GM19240 (cell line): Measurements from ENCODE around the gene LCE3A.
A peak's percentile ranks its signal among the peaks of the same experiment; 100 is the strongest.
"Not testable (repeated sequence)": the region's sequence is repeated elsewhere in the genome, so short reads cannot be mapped to it uniquely, and the experiment has no call there.

ENCODE experiments used
- DNase-seq: peaks from one replicate; pipeline ENCODE4 v3.0.0; 2011; ENCODE audit warnings: low spot score; ENCODE audit not compliant: insufficient read length

Gene LCE3A

DNA sequence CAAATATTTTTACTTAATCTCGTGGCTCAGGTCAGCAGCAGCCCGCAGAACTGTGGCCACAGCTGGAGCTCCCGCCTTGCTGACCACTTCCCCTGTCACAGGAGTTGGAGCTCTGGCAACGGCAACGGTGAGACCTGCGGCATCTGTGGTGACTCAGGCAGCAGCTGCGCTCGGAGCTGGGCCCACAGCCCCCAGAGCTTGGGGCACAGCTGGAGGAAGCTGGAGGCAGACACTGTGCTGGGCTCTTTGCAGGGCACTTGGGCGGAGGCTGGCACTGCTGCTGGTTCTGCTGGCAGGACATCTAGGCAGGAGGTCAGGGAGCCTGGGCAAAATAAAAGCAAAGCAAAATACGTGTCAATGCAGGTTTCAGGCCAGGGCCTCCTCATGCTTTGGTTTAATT is at the start of gene LCE3A:
Gene LCE3A (minus strand): TSS at position 301 of the 400 bp plus-strand sequence. CDS start 0 bp downstream, at position 301.
- no peak for DNase-seq

DNA sequence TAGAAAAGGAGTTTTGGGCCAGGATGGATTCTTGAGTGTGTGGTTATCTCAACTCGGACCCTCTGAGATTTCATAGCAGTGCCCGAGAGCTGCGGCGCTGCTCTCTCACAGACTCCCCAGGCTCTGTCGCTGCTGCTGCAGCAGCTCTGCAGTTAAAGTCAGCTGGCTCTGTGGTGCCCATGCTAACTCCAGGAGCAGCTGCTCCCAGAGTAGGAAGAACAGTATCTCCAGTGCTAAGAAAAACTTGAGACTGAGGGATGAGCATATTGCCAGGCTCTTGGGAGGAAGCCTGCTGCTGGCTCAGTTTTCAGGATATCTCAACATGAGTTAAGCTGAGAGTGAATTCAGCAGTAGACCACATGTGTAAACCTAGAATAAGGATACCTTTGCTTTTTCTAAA is 44.7 kb upstream of the LCE3A start:
- no peak for DNase-seq

- DNase-seq: not testable (repeated sequence)
These were observed 43.3 kb upstream of the LCE3A start for GRCh38 chr1:152666171-152666570.

DNA sequence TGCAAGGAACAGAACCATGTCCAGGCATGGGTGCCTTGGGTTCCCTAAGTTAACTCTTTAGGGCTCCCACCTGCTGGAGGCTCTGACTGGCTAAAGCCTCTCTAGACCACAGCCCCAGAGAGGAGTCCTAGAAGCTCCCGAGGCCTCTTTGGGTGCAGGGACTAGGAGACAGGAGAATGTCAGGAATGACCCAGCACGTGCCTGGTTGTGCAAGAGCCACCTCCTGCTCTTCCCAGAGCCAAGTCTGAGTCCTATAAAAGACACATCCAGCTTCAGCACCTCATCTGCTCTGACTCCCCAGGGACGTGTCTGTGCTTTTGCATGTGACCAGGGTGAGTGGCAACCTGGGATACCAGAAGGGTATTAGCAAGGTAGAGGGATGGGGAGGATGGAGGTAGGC is 40.2 kb upstream of the LCE3A start, which contains the start of gene LCE2D:
Gene LCE2D (plus strand): TSS at position 283 of the 400 bp plus-strand sequence. CDS start 726 bp downstream, outside the sequence.
- no peak for DNase-seq

DNA sequence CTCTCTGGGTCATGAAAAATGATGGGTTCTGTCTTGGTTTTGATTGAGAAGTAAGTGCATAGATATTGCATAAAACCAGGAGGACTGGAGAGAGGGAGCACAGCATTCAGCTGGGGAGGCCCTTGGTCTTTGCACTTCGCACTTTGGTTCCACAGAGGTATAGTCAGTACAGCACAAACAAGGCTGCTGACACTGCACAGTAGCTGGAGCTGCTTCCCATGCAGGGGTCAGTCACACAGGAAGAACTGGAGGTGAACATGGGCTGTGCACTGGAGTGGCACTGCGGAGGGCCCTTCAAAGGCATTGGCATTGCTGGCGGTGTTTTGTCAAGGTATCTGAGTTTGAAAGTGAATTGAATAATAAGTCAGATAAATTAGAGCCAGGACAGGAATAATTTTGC is 35.7 kb upstream of the LCE3A start:
- DNase-seq: no peak

- no peak for DNase-seq
These were observed 34.8 kb upstream of the LCE3A start for GRCh38 chr1:152657677-152658076.

GRCh38 chr1:152656459-152656858 is 33.6 kb upstream of the LCE3A start:
- DNase-seq: no peak

GRCh38 chr1:152654110-152654509 is 31.2 kb upstream of the LCE3A start:
- peak; percentile 45 for DNase-seq

DNA sequence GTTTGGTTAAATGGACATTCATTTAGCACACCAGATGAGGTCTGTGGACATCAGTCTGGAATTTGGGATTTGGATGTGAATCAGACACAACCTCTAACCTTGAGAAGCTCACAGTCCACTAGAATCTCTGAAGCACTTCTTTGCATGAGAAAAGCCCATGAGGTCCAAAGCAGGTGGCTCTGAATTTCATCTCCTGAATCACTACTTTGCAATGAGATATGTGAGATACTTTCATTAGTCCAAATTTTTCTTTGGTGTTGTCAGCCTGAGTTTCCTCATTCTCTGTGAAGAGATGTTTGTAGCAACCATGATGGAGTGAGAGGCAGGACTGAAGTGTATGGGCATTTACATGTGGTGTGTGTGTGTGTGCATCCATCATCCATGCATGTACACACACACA is 23.8 kb upstream of the LCE3A start:
- DNase-seq: no peak

- no peak for DNase-seq
These were observed 22.2 kb upstream of the LCE3A start for GRCh38 chr1:152645146-152645545.

DNA sequence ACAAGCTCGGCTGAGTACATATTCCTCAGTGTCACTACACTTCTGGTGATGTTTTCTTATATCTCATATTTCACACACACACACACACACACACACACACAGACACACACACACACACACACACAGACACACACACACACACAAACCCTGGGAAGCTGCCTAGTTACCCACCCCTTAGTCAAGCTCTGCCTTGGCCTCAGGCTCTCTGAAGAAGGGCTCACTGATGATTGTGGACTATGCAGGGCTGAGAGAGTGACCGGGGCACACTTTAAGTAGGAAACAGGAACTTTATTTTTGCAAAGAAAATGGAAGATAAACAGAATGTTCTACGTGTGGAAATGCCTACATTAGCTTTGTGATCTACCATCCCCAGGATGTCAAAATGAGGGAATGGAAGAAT is 21.0 kb upstream of the LCE3A start:
- DNase-seq: no peak

DNA sequence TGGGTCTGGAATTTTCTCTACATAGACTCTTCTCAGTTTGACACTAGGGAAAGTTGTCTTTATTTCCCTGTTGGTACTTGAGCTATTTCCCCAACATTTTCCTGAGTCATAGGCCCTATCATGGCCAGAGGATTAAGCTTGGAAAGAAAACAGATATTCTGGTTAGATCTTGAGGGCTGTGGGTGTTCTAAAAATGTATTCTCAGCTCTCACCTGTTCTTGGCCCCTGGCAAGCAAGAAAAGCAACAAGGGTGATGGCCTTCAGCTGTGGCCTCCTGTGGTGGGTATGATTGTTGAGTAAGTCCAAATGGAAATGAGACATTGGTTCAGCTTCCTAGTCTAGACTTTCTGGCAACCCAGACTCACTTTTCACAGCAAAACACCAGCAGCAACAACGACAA is 17.4 kb upstream of the LCE3A start:
- DNase-seq: no peak

DNA sequence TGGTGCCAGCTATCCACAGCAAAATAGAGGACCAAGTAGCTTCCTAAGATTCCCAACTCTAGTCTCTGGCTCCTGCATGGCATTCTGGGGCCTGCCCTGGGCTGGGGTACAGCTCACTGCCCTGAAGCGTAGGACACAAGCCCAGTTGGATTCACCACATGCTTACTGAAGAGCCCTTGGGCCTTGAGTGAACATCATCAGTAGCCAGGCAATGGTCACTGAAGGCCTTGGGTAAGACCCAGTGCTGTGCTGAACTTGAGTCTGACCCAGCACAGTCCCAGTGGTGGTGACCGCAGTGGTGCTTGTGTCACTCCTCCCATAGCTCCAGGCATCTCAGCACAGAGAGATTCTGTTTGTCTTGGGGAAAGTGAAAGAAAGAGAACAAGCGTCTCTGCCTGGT is 7.7 kb upstream of the LCE3A start:
- no peak for DNase-seq

DNA sequence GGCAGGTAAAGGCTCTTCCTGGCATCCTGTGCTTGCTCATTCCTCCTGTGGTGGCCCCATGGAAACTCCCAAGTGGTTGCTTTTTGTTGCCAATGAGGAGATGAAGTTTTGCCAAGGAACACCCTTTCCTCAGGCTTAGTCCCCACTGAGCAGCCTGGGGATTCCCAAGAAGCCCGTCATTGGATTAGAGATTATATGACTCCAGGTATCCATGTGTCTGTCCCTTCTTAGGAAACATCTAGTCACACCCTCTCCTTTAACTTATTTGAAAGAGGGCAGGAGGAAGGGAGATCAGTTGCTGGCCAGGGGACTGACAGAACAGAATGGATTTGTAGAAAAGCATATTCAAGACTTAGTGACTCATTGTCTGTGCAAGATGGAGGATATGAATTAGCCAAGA is 3.8 kb upstream of the LCE3A start:
- DNase-seq: no peak

- no peak for DNase-seq
These were observed 421 bp upstream of the LCE3A start for GRCh38 chr1:152623203-152623844.

DNA sequence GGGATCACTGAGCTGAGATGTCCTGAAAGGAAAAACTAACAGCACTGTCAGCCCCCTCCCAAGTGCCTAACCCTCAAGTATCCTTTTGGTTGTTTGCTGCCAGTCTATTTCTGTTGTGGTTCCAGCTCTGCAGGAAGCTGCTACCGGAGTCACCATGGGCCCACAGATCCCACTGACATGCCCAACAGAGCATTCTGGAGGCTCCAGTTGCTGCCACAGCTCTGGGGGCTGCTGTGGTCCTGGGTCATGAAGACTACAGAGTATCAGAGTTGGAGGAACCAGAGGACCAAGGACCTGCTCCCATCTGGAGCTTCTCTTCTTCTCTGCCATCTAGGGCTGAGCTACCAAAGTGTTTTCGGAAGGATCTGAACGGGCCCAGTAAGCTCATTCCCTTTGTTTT is 910 bp downstream of the LCE3A start:
- no peak for DNase-seq

DNA sequence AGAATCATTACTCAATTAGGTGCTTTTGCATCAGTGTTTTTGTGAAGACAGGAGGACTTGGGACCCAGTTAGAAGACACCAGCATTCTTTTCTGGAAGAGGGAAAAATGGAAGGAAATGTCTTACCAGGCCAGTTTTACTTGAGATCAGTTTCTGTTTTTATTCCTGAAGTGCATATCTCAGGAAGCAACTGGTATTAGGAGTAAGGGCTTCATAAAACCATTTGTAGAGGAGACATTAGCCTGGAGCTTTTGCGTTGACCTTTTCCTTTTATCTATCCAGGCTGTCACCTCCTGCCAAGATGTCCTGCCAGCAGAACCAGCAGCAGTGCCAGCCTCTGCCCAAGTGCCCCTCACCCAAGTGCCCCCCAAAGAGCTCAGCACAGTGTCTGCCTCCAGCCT is 9.4 kb downstream of the LCE3A start, which contains the start of gene LCE3B:
Gene LCE3B (plus strand): TSS at position 301 of the 400 bp plus-strand sequence. CDS start 0 bp downstream, at position 301.
- no peak for DNase-seq

DNA sequence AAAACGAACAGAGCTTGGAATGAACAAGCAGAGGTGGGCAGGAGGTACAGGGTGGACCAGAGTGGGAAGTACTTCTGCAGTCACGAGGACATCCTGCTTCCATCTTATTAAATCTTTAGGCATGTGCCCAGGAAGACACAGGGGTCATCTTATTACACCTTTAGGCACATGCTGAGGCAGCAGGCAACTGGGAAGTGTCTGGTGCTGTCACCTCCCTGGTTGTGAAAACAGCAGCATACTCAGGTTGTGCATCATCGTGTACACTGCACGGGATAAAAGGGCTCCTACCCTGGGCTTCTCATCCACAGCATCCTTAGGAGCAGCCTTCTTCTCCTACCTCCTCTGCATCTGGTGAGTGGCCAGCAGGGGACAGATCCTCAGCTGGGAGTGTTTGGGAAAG is 23.0 kb downstream of the LCE3A start, which contains the start of gene LCE3C:
Gene LCE3C (plus strand): TSS at position 301 of the 400 bp plus-strand sequence. CDS start 498 bp downstream, outside the sequence.
- DNase-seq: no peak

DNA sequence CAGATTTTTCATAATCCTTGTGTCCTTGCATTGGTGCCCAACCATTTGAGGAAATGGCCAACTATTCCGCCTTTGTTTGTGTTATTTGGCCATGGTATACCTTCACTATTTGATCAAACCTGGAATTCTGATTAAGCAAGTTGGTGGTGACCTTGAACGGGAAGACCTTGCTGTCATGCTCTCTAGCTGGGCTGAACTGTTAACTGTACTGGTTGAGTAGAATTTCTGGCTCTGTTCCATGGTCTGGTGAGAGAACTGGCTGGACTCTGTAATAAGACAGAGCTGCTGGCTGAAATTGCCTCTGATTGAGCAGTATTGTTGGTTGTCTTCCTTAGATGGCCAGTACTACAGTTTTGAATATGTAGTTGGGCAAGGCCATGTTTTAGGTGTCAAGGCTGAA is 25.9 kb downstream of the LCE3A start:
- DNase-seq: no peak

- DNase-seq: no peak
These were observed 37.3 kb downstream of the LCE3A start for GRCh38 chr1:152585586-152585985.

DNA sequence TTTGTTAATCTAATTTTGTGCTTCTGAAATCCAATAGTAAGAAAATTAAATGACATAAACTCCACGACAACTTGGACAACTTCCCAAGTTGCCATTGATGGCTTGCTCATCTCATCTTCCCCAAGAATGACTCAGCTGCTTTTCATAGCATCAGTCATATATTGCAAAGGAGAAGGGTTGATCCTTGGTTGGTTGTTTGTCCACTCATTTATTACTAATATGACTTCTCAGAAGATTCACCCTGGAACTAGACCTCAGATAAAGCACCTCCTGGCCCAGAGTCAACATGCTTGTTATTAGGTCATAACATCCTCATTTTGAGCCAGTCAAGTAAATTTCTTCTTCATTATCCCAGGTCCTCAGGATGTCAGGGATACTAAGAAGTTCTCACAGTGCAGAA is 40.3 kb downstream of the LCE3A start:
- no peak for DNase-seq

DNA sequence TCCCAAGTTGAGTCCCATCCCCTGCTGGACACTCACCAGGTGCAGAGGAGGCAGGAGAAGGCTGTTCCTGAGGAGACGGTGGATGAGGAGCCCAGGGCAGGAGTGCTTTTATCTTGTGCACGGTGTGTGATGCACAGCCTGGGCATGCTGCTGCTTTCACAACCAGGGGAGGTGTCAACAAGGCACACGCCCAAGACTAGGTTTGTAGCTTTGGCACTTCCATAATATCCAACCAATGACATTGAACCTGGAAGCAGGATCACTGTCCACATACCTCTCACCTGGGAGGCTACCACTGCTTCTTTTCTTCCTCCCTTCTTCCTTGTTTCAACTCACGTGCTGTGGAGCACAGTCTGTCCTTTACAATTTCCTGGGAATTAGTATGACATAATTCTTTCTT is 42.5 kb downstream of the LCE3A start, which contains the start of gene LCE3D:
Gene LCE3D (minus strand): TSS at position 84 of the 400 bp plus-strand sequence. CDS start 580 bp downstream, outside the sequence.
- no peak for DNase-seq

DNA sequence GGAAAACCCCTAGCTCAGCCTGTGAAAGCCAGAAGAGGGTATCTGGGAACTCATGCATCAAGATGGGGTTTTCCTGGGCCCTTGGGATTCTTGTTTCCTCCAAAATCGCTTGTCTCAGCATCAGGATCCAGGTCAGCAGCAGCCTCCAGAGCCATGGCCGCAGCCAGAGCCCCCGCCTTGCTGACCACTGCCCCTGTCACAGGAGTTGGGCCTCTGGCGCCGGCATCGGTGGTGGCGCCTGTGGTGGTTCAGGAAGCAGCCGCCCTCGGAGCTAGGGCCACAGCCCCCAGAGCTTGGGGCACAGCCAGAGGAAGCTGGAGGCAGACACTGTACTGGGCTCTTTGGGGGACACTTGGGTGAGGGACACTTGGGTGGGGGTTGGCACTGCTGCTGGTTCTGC is 43.4 kb downstream of the LCE3A start:
- not testable (repeated sequence) for DNase-seq
